ENCODE measurements around the gene PROK1. TPM values are rescaled to one million over a fixed set of nuclear protein-coding genes. Genes with fewer than 3 reads are reported as not detected.
A peak's percentile ranks its signal among the peaks of the same experiment; 100 is the strongest.
"Not testable (repeated sequence)": the region's sequence is repeated elsewhere in the genome, so short reads cannot be mapped to it uniquely, and the experiment has no call there.

The PROK1 gene
- total and polyA plus RNA-seq, 2 experiments from 2014 or later = not detected

DNA sequence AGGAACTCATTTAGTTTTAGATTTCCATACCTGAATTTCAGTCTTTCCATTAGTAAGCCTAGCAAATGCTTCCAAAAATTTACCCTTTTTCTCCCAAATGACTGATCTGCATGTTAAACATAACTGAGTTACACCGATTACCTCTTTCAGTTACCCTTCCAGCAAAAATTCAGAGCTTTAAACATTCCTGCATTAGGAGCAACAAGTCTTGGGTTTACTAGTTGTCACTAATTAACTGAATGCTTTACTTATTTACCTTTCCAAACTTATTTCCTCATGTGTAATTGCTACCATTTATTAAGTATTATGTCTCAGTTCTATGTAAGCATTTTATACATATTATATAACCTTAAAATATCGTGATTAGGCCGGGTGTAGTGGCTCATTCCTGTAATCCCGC, 46.5 kb upstream of the PROK1 start:
- TF ChIP-seq CREB1 (CRISPR knock-in tag; IDR thresholded peaks at IDR 0.05; ENCODE audit: low read depth) (no peak), EZH2phosphoT487 (IDR thresholded peaks at IDR 0.05; ENCODE audit: unreplicated experiment) (no peak), NANOG (IDR thresholded peaks at IDR 0.05; ENCODE audit: borderline replicate concordance) (no peak)
- Histone ChIP-seq H3K9me2 (ENCODE audit: insufficient read depth) (no peaks in the 10 kb centered on the region), H3K36me3 (ENCODE audit: insufficient read depth) (peaks cover 41% of the 10 kb centered on the region), H3K4me2 (no peak overlapping the region), H4K20me1 (replicated peaks; ENCODE audit: insufficient read depth) (0 out of 2 replicates have a peak, but pooled peaks cover 3% of the 10 kb centered on the region), H3K4me1 (ENCODE audit: insufficient read depth) (peaks cover 5% of the 10 kb centered on the region; the same call in 1 of the 2 replicates), H3F3A (replicated peaks; ENCODE audit: low read depth) (no peaks in the 10 kb centered on the region), H3K79me2 (replicated peaks; ENCODE audit: insufficient read depth) (peaks cover 17% of the 10 kb centered on the region), H3K27ac (ENCODE audit: low read depth) (no peak overlapping the region), H3K27me3 (ENCODE audit: insufficient read depth) (no peaks in the 10 kb centered on the region), H3K4me3 (no peak overlapping the region), H2AFZ (no peak overlapping the region)
- Mint-ChIP-seq H3K4me1 (peaks cover 2% of the 10 kb centered on the region; the same call in 1 of the 3 replicates), H3K9me3 (no peaks in the 10 kb centered on the region; the same call in 2 of the 3 replicates), H3K27me3 (ENCODE audit: insufficient read depth, low read depth, poor library complexity) (peaks cover 6% of the 10 kb centered on the region), H3K36me3 (ENCODE audit: low read depth) (peaks cover 39% of the 10 kb centered on the region), H3K4me3 (no peak overlapping the region), H3K27ac (no peak overlapping the region)
- ATAC-seq = no peak
- no peak for DNase-seq (ENCODE audit: low spot score)

DNA sequence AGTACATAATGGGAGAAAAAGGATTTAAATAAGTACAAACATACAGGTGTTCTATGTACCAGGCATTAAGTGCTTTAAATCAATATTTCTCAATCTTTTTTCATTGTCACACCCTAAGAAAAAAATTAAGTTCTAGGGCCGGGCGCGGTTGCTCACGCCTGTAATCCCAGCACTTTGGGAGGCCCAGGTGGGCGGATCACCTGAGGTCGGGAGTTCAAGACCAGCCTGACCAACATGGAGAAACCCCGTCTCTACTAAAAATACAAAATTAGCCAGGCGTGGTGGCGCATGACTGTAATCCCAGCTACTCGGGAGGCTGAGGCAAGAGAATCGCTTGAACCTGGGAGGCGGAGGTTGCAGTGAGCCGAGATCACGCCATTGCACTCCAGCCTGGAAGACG, 44.5 kb upstream of the PROK1 start:
- H3K9me3 Mint-ChIP-seq; H3K9me2 ChIP-seq (ENCODE audit: insufficient read depth); H3F3A ChIP-seq (replicated peaks; ENCODE audit: low read depth); H2AFZ ChIP-seq; H3K4me1 ChIP-seq (ENCODE audit: insufficient read depth); H4K20me1 ChIP-seq (replicated peaks; ENCODE audit: insufficient read depth); ATAC-seq; H3K4me1 Mint-ChIP-seq; H3K27me3 Mint-ChIP-seq (ENCODE audit: insufficient read depth, low read depth, poor library complexity); H3K27ac ChIP-seq (ENCODE audit: low read depth); DNase-seq (ENCODE audit: low spot score); H3K27me3 ChIP-seq (ENCODE audit: insufficient read depth): not testable (repeated sequence)
- H3K27ac Mint-ChIP-seq = peak overlapping the region; percentile 97; the same call in 1 of the 2 replicates
- H3K36me3 Mint-ChIP-seq (ENCODE audit: low read depth) = peaks cover 22% of the 10 kb centered on the region
- H3K36me3 ChIP-seq (ENCODE audit: insufficient read depth) = peaks cover 30% of the 10 kb centered on the region
- H3K4me3 ChIP-seq = peak overlapping the region; percentile 88
- peak overlapping the region; percentile 88 for H3K4me2 ChIP-seq
- peak overlapping the region; percentile 99 for H3K4me3 Mint-ChIP-seq
- H3K79me2 ChIP-seq (replicated peaks; ENCODE audit: insufficient read depth) = peaks cover 17% of the 10 kb centered on the region

DNA sequence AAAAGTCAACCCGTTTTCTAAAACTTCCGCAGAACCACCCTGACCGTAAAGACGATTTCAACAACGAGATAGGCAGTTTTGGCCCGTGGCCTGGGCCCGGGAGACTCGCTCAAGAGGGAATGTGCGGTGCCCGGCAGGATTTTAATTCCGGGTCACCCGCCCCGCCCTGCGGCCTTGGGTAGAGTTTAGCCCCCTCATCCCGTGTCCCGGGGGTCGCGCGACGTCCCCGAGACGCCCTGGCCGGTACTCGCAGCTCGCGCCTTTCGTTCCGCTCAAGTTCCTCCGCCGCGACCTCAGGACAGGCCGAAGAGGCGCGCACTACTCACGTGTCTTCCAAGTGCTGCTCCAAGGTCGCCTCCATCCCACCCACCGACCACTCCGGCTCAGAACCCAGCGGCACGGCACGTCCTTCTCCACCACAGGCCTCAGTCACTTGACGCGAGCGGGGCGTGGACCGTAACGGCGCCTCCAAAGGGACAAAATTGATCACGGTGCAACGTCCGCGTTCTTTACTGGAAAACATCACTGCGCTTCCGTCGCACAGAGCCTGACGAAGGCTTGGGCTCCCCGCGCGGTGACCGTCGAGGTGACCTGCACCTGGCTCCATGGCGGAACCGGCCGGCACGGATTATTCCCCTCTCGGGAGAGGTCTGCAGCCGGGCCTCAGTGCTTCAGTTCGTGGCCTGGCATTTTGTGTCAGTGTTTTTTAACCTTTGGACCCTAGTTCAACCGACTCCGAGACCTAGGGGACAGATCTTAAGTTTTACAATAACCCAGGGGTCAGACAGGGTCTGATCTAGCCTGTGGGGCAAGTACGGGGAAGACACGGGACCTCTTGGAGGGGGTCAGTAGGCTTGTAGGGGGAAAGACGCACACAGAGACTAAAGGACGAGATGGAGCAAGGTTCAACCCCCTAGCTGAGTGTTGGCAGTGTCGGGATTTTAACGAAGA, 43.4 kb upstream of the PROK1 start, which contains the start of gene LAMTOR5:
TSS of gene LAMTOR5 (minus strand) at position 435 of the 951 bp plus-strand sequence. CDS start at position 361, 74 bp downstream.
- Histone ChIP-seq H3K27me3 (ENCODE audit: insufficient read depth) (no peaks in the 10 kb centered on the region), H4K20me1 (replicated peaks; ENCODE audit: insufficient read depth) (0 out of 2 replicates have a peak, but pooled peaks cover 3% of the 10 kb centered on the region), H3K27ac (ENCODE audit: low read depth) (peak within 1 kb of the TSS; percentile 37; the same call in 1 of the 2 replicates), H3K79me2 (replicated peaks; ENCODE audit: insufficient read depth) (peaks cover 17% of the 10 kb centered on the region), H3K36me3 (ENCODE audit: insufficient read depth) (peaks cover 25% of the 10 kb centered on the region), H3K4me2 (peak within 1 kb of the TSS; percentile 88), H3K4me3 (peak within 1 kb of the TSS; percentile 88), H2AFZ (peak within 1 kb of the TSS; percentile 97), H3K4me1 (ENCODE audit: insufficient read depth) (peaks cover 5% of the 10 kb centered on the region; the same call in 1 of the 2 replicates), H3K9me2 (ENCODE audit: insufficient read depth) (no peaks in the 10 kb centered on the region), H3F3A (replicated peaks; ENCODE audit: low read depth) (no peaks in the 10 kb centered on the region)
- TF ChIP-seq POLR2AphosphoS5 (IDR thresholded peaks at IDR 0.05; ENCODE audit: low read depth) (peak; percentile 94), JUNB (IDR thresholded peaks at IDR 0.05; ENCODE audit: unreplicated experiment) (no peak), CREB1 (CRISPR knock-in tag; IDR thresholded peaks at IDR 0.05; ENCODE audit: low read depth) (peak; percentile 96)
- TF ChIP-seq, protein P1, sequence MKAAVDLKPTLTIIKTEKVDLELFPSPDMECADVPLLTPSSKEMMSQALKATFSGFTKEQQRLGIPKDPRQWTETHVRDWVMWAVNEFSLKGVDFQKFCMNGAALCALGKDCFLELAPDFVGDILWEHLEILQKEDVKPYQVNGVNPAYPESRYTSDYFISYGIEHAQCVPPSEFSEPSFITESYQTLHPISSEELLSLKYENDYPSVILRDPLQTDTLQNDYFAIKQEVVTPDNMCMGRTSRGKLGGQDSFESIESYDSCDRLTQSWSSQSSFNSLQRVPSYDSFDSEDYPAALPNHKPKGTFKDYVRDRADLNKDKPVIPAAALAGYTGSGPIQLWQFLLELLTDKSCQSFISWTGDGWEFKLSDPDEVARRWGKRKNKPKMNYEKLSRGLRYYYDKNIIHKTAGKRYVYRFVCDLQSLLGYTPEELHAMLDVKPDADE (IDR thresholded peaks at IDR 0.05) = peak; percentile 77; the same call in 1 of the 2 replicates
- TF ChIP-seq, protein P2, sequence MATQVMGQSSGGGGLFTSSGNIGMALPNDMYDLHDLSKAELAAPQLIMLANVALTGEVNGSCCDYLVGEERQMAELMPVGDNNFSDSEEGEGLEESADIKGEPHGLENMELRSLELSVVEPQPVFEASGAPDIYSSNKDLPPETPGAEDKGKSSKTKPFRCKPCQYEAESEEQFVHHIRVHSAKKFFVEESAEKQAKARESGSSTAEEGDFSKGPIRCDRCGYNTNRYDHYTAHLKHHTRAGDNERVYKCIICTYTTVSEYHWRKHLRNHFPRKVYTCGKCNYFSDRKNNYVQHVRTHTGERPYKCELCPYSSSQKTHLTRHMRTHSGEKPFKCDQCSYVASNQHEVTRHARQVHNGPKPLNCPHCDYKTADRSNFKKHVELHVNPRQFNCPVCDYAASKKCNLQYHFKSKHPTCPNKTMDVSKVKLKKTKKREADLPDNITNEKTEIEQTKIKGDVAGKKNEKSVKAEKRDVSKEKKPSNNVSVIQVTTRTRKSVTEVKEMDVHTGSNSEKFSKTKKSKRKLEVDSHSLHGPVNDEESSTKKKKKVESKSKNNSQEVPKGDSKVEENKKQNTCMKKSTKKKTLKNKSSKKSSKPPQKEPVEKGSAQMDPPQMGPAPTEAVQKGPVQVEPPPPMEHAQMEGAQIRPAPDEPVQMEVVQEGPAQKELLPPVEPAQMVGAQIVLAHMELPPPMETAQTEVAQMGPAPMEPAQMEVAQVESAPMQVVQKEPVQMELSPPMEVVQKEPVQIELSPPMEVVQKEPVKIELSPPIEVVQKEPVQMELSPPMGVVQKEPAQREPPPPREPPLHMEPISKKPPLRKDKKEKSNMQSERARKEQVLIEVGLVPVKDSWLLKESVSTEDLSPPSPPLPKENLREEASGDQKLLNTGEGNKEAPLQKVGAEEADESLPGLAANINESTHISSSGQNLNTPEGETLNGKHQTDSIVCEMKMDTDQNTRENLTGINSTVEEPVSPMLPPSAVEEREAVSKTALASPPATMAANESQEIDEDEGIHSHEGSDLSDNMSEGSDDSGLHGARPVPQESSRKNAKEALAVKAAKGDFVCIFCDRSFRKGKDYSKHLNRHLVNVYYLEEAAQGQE (IDR thresholded peaks at IDR 0.05; ENCODE audit: unreplicated experiment) = peak; percentile 15
- DNase-seq (ENCODE audit: low spot score) (peak; percentile 92), ATAC-seq (peak; percentile 91)
- peaks cover 13% of the 10 kb centered on the region for H3K36me3 Mint-ChIP-seq (ENCODE audit: low read depth)
- H3K27me3 Mint-ChIP-seq (ENCODE audit: insufficient read depth, low read depth, poor library complexity) = peaks cover 7% of the 10 kb centered on the region
- H3K9me3 Mint-ChIP-seq = no peaks in the 10 kb centered on the region; the same call in 2 of the 3 replicates
- H3K4me1 Mint-ChIP-seq = peaks cover 2% of the 10 kb centered on the region; the same call in 1 of the 3 replicates
- peak within 1 kb of the TSS; percentile 99 for H3K4me3 Mint-ChIP-seq
- H3K27ac Mint-ChIP-seq = peak within 1 kb of the TSS; percentile 97
